HL-60/S4 (cell line): Measurements from ENCODE around the gene NOP14.
"Not testable (repeated sequence)": the region's sequence is repeated elsewhere in the genome, so short reads cannot be mapped to it uniquely, and the experiment has no call there.

Source experiments
- in situ Hi-C: fragments of 300-500 bp; cut with MboI; formaldehyde crosslinking; loops from 2 replicates; pipeline ENCODE4 v1.14.3; 2022; ENCODE audit warnings: low sequenced_read_pairs

NOP14 gene

DNA sequence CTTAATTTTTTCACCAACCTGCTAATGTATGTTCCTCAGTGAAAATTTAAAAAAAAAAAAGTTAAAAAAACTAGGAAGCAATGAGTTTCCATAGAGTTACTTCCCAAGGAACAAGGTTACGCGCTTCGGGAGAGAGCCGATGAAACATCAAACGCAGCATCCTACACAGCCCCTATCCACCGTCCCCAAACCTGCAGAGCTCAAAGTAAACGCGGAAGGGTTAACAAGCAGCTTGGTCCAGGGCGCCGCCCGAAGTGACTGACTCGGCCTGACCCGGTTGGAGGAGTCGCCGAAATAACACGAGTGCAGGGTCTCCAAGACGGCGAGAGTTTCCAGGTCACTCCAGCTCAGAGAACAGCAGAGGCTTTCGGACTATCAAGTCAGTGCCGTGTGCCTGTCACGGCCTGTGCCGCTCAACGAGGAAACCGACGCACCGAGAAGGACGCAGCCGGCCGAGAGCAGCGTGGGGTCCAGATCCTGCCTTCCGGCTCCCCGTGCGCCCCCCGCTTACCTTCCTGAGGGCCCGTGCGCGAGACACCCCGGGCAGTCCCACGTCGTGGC is 512 bp downstream of the NOP14 start:
- in situ Hi-C loops, result no loop called here

DNA sequence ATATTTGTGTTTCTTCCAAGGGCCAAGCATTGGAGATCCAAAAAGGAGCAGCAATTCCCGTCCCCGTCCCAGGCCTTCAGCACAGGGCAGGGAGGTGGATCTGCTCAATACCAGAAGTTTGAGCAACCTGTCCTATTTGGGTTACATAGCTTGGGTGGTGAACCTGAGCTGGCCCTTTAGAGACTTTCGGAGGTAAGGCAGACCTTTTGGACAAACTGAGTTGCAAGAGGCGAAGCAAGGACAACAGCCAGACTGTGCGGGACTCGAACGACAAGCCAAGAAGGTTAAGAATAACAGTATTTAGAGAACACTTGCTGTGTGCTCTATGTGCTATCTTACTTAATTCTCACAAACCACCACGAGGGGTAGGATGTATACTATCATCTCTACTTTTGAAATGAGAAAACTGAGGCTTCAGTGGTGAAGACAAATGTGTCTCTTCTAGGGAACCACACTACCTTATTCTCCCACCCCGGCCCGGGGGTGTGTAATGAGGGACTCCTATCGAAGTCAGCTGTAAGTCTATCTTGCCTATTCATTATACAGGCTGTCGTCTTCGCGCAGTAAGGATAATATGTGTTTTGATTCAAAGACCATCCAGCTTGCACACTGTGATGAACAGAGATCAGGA is 1.3 kb downstream of the NOP14 start:
- in situ Hi-C loops, result no loop called here

DNA sequence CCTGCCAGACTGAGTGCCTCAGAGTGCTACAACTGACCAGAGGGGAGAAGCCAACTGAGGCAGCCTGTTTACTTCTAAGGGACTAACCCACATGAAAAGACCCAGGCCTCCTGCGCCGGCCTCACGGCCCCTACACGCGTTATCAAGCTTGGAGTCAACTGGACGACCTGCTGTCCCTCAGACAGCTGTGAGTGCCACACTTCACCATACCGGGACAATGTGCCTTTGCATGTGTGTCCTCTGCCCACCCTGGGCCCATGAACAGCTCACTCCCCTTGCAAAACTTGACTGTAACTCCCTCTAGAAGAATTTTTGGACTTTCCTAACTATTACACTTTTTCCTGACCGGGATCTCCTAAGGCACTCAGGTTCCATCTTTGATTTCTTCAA is 1.8 kb downstream of the NOP14 start:
- in situ Hi-C loops, result no loop called here

GRCh38 chr4:2960450-2960849 is 2.8 kb downstream of the NOP14 start:
- in situ Hi-C loops, result not testable (repeated sequence)

DNA sequence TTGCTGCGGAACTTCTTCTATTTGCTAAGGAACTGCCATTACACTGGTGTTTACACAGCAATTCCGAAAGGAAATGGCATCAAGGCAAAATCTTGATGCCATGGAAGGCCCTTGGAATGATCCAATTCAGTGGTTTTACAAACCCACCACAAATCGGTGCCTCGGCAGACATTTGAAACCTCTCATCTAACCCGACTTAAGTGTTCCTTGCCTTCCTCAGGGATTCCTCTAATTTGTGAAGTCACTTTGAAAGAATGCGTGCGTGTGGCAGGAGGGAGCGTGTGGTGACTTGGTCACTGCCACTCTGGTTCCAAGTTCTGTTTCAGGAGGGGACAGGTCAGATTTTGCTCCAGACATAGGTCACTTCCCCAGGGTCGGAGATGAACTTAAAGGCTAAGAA is 4.8 kb downstream of the NOP14 start:
- in situ Hi-C loops, result no loop called here

DNA sequence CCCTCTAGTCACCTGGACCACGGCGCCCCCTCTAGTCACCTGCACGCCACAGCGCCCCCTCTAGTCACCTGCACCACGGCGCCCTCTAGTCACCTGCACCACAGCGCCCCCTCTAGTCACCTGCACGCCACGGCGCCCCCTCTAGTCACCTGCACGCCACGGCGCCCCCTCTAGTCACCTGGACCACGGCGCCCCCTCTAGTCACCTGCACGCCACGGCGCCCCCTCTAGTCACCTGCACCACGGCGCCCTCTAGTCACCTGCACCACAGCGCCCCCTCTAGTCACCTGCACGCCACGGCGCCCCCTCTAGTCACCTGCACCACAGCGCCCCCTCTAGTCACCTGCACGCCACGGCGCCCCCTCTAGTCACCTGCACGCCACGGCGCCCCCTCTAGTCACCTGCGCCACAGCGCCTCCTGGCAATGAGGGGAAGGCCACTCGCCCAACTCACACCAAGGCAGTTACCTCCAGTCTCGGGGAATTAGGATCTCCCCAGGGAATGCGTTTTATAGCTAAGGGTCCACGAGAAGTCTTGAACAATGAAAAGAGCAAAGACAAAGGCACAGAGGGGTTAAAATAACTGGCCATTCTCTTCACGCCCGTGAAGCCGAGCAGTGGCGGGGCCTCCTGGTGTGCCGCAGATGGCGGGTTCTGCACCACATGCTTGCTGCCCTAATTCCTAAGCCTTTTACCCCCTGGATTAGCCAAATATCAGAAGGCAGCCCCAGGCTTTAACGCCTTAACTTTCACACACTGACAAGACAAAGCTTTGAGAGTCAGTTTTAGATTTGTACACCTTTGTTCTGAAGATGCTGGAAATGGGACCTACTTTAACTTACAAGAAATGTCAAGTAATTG is 7.8 kb downstream of the NOP14 start:
- in situ Hi-C loops, result not testable (repeated sequence)

GRCh38 chr4:2954358-2955185 is 8.6 kb downstream of the NOP14 start:
- in situ Hi-C loops, result no loop called here

DNA sequence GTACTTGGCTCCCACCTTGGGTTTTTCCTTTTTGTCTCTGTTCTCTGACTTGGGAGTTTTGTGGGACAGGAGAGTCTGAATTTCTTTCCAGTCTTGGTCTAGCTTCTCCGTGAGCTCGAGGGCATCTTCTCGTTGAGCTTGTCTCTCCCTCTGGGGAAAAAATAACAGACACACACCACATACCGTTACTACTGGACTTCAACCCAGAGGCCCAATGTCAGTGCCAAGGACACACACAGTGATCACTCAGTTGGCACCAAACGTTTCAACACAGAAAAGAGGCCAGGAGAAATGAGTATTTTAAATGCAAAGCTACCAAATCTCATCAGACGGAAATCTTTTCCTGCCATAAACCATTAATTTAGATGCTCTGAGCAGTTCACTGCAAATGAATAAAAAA is 9.7 kb downstream of the NOP14 start:
- in situ Hi-C loops, result no loop called here

DNA sequence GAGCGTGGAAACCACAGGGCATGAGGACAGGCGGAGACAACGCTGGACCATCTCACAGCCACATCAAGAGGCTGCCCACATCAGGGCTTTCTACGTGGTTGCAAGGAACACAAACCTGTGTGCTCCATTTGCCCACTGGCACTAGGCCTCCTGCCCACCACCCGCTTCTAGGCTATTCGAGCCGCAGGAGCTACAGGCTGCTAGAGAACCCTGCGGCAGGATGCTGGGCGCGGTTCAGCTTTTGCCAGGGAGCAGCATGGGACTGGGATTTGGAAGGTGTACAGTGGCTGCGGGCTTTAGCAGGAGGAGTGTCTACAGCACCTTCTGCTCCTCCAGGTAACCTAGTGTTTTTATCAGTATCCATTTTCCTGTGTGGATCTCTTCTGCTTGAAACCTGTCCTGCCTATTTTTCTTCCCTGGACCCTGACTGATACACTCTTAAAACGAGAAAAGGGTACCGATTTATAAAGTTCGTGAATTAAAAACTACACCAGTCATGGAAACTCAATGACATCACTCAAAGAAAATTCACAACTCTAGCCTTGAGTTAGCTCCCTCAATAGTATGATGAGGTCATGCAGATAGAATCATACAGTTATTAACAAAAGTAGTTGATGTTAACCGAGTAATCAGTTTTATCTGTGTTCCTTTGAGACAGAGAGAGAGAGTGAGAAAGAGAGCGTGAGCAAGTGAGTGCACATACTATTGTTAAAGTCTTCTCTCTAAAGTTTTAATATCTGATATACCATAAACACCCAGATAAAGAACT is 12.8 kb downstream of the NOP14 start:
- in situ Hi-C loops, result no loop called here

DNA sequence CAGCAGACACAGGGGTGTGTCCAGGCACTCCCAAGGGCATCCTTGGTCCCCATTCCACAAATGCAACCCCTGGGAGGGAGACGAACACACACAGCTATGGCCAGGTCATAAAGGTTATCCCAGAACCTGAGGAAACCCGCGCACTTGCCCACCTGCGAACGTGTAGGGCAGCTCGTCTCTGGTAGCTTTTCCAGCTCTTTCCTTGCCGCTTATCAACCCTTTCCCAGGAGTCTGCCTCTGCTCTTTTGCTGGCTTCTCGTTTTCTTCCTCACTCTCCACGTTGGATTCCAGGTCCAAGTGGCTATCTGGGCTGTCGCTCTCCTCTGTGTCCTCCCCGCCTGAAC is 13.5 kb downstream of the NOP14 start:
- in situ Hi-C loops, result no loop called here

DNA sequence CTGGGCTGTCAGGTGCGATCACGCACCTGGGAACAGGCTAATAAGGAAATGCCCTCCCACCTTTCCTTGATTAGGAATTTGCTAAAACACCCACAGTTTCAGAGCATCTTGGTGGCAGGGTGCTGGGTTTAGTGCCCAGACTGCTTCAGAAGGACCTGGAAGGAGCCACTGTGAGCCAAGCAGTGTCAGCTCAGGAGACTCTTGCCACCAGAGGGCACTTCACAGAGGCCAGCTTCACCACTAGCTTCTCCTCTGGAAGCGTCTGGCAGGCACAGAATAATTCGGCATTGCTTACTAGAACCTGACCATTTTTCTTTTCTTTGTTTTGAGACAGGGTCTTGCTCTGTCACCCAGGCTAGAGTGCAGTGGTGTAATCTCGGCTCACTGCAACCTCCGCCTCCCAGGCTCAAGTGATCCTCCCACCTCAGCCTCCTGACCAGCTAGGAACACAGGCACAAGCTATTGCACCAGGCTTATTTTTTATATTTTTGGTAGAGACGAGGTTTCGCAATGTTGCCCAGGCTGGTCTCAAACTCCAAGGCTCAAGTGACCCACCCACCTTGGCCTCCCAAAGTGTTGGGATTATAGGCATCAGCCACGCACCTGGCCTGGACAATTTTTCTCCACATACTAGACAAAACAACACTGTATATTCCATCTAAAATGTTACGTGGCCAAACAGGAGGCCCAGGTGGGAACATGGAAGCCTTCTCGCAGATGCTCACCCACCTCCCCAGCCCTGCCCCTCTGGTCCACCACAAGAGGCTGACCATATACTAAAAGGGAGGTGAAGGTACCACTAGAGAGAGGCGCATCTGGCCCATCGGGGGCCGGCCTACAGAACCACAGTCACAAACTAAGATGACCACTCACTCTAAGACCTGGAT is 14.1 kb downstream of the NOP14 start:
- in situ Hi-C loops, result no loop called here

DNA sequence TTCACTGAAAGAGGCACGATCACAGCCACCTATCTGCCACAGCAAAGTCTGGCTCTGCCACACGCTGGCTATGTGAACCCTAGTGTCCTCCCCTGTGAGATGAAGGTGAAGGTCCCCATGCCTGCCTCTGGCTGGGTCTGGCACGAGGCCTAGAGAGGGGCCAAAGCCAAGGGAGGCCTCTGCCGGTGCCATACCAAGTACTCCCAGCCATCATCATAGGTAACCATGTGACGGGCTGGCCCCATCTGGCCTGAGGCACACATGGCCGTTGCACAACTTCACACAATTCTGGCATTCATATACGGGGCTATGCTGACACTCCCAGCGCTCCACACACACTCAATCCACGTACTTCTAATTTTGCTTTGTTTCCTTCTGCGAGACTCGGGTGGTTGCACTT is 15.3 kb downstream of the NOP14 start:
- in situ Hi-C loops, result no loop called here

DNA sequence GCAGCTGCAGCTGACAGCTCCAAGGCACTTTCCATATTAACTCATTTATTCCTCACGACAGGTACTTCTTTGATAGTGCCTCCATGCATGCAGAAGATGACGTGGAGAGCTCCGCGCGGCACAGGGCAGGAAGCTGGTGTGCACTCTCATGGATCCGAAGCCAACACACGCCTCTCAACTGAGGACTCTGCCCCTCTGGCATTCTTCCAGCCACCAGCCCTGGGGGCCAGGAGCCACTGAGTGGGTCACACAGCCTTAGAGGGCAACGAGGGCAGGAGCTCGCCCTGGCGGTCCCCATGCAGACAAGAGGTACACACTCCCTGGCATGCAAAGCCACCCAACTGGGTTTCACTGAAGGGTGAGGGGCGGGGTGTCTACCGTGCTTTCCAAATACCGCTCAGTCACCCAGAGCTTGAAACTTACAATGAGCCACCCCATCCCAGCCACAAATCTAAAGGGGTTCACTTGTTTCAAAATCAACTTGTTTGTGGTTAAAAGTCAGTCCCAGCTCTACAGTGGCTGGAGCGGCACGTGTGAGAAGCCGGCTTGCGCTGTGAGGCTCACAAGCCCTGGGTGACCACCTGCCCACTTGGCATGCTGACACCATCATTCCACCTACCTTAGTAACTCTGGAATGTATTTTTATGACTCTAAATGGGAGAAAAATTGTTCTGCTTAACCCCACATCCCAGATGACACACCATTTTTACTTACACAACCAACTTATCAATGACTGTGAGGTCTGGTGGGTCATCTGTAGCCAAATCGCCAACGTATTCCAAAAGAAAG is 16.2 kb downstream of the NOP14 start:
- in situ Hi-C loops, result no loop called here

DNA sequence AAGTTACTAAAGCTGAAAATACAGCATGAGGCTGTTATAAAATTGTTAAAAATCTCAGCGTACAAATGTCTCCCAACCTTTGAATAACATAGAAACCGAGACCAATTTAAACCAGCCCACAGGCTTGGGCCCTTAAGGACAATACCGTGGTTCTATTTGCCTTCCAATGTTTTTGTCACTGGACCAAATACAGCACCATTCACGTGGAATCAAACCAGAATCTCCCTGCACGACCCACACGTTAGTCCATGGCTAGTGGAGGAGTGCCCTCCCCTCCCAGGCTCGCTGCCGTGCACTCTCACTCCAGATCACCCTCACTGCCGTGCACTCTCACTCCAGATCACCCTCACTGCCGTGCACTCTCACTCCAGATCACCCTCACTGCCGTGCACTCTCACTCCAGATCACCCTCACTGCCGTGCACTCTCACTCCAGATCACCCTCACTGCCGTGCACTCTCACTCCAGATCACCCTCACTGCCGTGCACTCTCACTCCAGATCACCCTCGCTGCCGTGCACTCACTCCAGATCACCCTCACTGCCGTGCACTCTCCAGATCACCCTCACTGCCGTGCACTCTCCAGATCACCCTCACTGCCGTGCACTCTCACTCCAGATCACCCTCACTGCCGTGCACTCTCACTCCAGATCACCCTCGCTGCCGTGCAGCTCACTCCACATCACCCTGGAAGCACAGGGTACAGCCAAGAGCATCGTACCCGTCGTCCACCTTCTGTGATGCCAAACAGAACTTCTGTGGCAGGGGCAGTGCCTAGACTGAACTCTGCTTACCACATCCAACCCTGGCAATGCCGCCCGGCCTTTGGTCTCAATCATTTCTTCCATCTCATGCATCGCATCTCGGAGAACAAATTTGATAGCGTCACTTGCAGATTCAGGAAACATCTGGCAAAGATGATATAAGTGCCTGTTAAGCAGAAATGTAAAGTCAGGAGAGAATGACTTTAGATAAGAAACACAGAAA is 17.3 kb downstream of the NOP14 start:
- in situ Hi-C loops, result not testable (repeated sequence)

- in situ Hi-C loops, result no loop called here
These were observed 18.4 kb downstream of the NOP14 start for GRCh38 chr4:2944586-2945526.

GRCh38 chr4:2944091-2944482 is 19.1 kb downstream of the NOP14 start:
- in situ Hi-C loops, result no loop called here
